GM12891 (cell line): ENCODE results near the gene C4orf50.
A peak's percentile ranks its signal among the peaks of the same experiment; 100 is the strongest.

ENCODE experiments used
- DNase-seq: peaks from one replicate; pipeline ENCODE4 v3.0.0; 2011; ENCODE audit warnings: low spot score; ENCODE audit not compliant: insufficient read length
- FAIRE-seq: peaks from 2 replicates; lab custom pipeline; 2011; peaks lifted over from hg19 to GRCh38; lab: Jason Lieb, UNC
- PAX5 ChIP-seq: IDR thresholded peaks from 2 replicates; pipeline ENCODE4 v1.6.1; 2011; ENCODE audit warnings: low read length, moderate library complexity, mild to moderate bottlenecking; ENCODE audit not compliant: insufficient read depth, severe bottlenecking
- POLR2A ChIP-seq: IDR thresholded peaks from 2 replicates; pipeline ENCODE4 v1.6.1; 2011; ENCODE audit warnings: low read depth, low read length, control low read depth
- POLR2AphosphoS5 ChIP-seq: IDR thresholded peaks from 2 replicates; pipeline ENCODE4 v1.6.1; 2011; ENCODE audit warnings: low read depth, low read length, control low read depth
- POU2F2 ChIP-seq: IDR thresholded peaks from 2 replicates; pipeline ENCODE4 v1.6.1; 2011; ENCODE audit warnings: low read depth, mild to moderate bottlenecking, control low read depth, low read length, moderate library complexity
- SPI1 ChIP-seq: IDR thresholded peaks from 2 replicates; pipeline ENCODE4 v1.6.1; 2011; ENCODE audit warnings: low read depth, low read length, control low read depth
- TAF1 ChIP-seq: IDR thresholded peaks from 2 replicates; pipeline ENCODE4 v1.6.1; 2011; ENCODE audit warnings: low read depth, low read length, control low read depth

The C4orf50 gene

GRCh38 chr4:5962416-5962815 is 55.8 kb downstream of the C4orf50 start:
- TF ChIP-seq SPI1, result no peak
- TF ChIP-seq POU2F2, result no peak
- TF ChIP-seq TAF1, result no peak
- no peak for TF ChIP-seq POLR2AphosphoS5
- no peak for TF ChIP-seq POLR2A
- no peak for TF ChIP-seq PAX5
- DNase-seq, result no peak
- no peak for FAIRE-seq

- DNase-seq (no peak), FAIRE-seq (no peak)
- TF ChIP-seq TAF1, result no peak
- TF ChIP-seq POLR2A, result no peak
- TF ChIP-seq SPI1, result no peak
- TF ChIP-seq PAX5, result no peak
- TF ChIP-seq POU2F2, result no peak
- no peak for TF ChIP-seq POLR2AphosphoS5
These were observed 57.9 kb downstream of the C4orf50 start for GRCh38 chr4:5960252-5960880.

GRCh38 chr4:5959211-5959982 is 58.8 kb downstream of the C4orf50 start:
- no peak for DNase-seq
- no peak for TF ChIP-seq POU2F2
- no peak for TF ChIP-seq PAX5
- TF ChIP-seq POLR2A, result no peak
- TF ChIP-seq POLR2AphosphoS5, result no peak
- no peak for TF ChIP-seq SPI1
- no peak for TF ChIP-seq TAF1
- no peak for FAIRE-seq

- DNase-seq, result no peak
- no peak for FAIRE-seq
- no peak for TF ChIP-seq POLR2AphosphoS5
These were observed 60.0 kb downstream of the C4orf50 start for GRCh38 chr4:5958199-5958735.

- no peak for FAIRE-seq
- TF ChIP-seq PAX5, result no peak
- TF ChIP-seq POLR2A, result no peak
- no peak for TF ChIP-seq POLR2AphosphoS5
- no peak for TF ChIP-seq SPI1
- TF ChIP-seq TAF1, result no peak
- TF ChIP-seq POU2F2, result no peak
- no peak for DNase-seq
These were observed 61.2 kb downstream of the C4orf50 start for GRCh38 chr4:5957076-5957475.

- no peak for DNase-seq
These were observed 61.8 kb downstream of the C4orf50 start for GRCh38 chr4:5956285-5957021.

GRCh38 chr4:5955856-5956255 is 62.4 kb downstream of the C4orf50 start:
- TF ChIP-seq POU2F2 (no peak), TAF1 (no peak), PAX5 (no peak), POLR2A (no peak), POLR2AphosphoS5 (no peak), SPI1 (no peak)
- FAIRE-seq (peak; percentile 45), DNase-seq (no peak)

More at GRCh38 chr4:5956285-5957021, 61.8 kb downstream of the C4orf50 start:
- TF ChIP-seq POLR2A (no peak), TAF1 (no peak), PAX5 (no peak), POLR2AphosphoS5 (no peak), SPI1 (no peak), POU2F2 (no peak)
- FAIRE-seq, result no peak

- FAIRE-seq, result no peak
- DNase-seq, result no peak
- TF ChIP-seq POLR2A (no peak), POU2F2 (no peak), SPI1 (no peak), TAF1 (no peak), PAX5 (no peak)
These were observed 62.9 kb downstream of the C4orf50 start for GRCh38 chr4:5955201-5955821.

GRCh38 chr4:5954056-5954760 is 64.0 kb downstream of the C4orf50 start:
- FAIRE-seq (no peak), DNase-seq (no peak)
- no peak for TF ChIP-seq POLR2A
- TF ChIP-seq SPI1, result no peak
- no peak for TF ChIP-seq PAX5
- TF ChIP-seq POU2F2, result no peak
- no peak for TF ChIP-seq TAF1
- TF ChIP-seq POLR2AphosphoS5, result no peak
